ENCODE measurements around the gene FSD1. TPM values are rescaled to one million over a fixed set of nuclear protein-coding genes. Genes with fewer than 3 reads are reported as not detected.
A peak's percentile ranks its signal among the peaks of the same experiment; 100 is the strongest.
"Not testable (repeated sequence)": the region's sequence is repeated elsewhere in the genome, so short reads cannot be mapped to it uniquely, and the experiment has no call there.

FSD1 gene
- 1 to 10 TPM; 1.1 to 4.5 (median 2.0) TPM for polyA plus RNA-seq (ENCODE audit: insufficient read length in 10 of 10)
- long read RNA-seq, donor 1, result 0 reads
- long read RNA-seq, donor 2, result 0 reads
- long read RNA-seq, donor 3, result 0 reads
- long read RNA-seq, donor 4, partial matches to known transcripts, result 0 of 1 reads
- long read RNA-seq, donor 4, other reads (novel, unspliced or antisense), result 0 of 1 reads
- long read RNA-seq, donor 5, result 0 reads
- long read RNA-seq, donor 6, result 0 reads
- long read RNA-seq, donor 7, result 0 reads
- long read RNA-seq, donor 8, result 0 reads
- long read RNA-seq, donor 9, result 0 reads

GRCh38 chr19:4304538-4305256, at the start of gene FSD1:
Gene FSD1, plus strand, starts transcription at chr19:4304598. Its CDS starts 149 bp downstream, at chr19:4304747.
- DNase-seq, result peak; percentile 25 to 54 (median 32)

GRCh38 chr19:4256563-4256962, 47.8 kb upstream of the FSD1 start:
- DNase-seq, result no peak

GRCh38 chr19:4257025-4257424, 47.4 kb upstream of the FSD1 start:
- no peak for DNase-seq

GRCh38 chr19:4258181-4258580, 46.2 kb upstream of the FSD1 start:
- DNase-seq, result no peak

GRCh38 chr19:4260613-4261191, 43.7 kb upstream of the FSD1 start:
- DNase-seq, result no peak

- no peak for DNase-seq
Observed at GRCh38 chr19:4264812-4265211, 39.6 kb upstream of the FSD1 start.

GRCh38 chr19:4266253-4267000, 38.0 kb upstream of the FSD1 start:
- no peak for DNase-seq

GRCh38 chr19:4267101-4267900, 37.1 kb upstream of the FSD1 start:
- peak in 2 of 3 donors; percentile 41 to 42 for DNase-seq

GRCh38 chr19:4267901-4268815, 36.2 kb upstream of the FSD1 start:
- DNase-seq, result no peak

GRCh38 chr19:4268816-4269430, 35.5 kb upstream of the FSD1 start:
- DNase-seq, result no peak

GRCh38 chr19:4272894-4273293, 31.5 kb upstream of the FSD1 start:
- no peak for DNase-seq

- not testable (repeated sequence) for DNase-seq
Observed at GRCh38 chr19:4274321-4274686, 30.1 kb upstream of the FSD1 start.

- no peak for DNase-seq
Observed at GRCh38 chr19:4277191-4277696, 27.2 kb upstream of the FSD1 start.

GRCh38 chr19:4278010-4278409, 26.4 kb upstream of the FSD1 start:
- DNase-seq, result peak in 1 of 3 donors; percentile 45

- peak; percentile 52 to 74 (median 61) for DNase-seq
Observed at GRCh38 chr19:4278419-4279266, 25.8 kb upstream of the FSD1 start, which contains the start of gene SHD. Gene SHD, plus strand, starts transcription at chr19:4279266. Its CDS starts 798 bp downstream, at chr19:4280064.

- no peak for DNase-seq
Observed at GRCh38 chr19:4279267-4279529, 25.2 kb upstream of the FSD1 start.

- DNase-seq, result peak in 1 of 3 donors; percentile 32
Observed at GRCh38 chr19:4279530-4280422, 24.6 kb upstream of the FSD1 start.
